Measurements from ENCODE around the gene OR2J3.

DNA sequence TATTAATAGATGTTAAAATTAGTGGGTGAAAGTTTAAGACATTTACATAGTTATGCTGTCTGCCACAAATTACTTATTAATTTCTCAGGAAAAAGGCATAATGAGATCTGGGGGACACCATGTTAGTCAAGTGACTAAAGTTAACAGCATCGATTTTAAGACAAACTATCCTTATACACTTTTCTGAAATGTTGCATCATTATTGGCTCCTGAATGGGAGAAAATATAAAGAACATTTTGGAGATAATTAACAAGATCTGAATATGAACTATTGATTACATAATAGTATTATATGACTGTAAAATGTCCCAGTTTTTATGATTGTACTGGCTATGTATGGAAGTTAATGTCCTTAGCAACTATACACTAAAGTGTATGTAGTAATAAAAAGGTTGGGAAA is 28.7 kb upstream of the OR2J3 start:
- no peak for TF ChIP-seq POLR2A (IDR thresholded peaks at IDR 0.05; ENCODE audit: low read length)
- TF ChIP-seq GATA1 (IDR thresholded peaks at IDR 0.05; ENCODE audit: low read depth, low read length), result no peak

Data from erythroblast (primary cell).